ENCODE data around the gene REP15. TPM values are rescaled to one million over a fixed set of nuclear protein-coding genes. Genes with fewer than 3 reads are reported as not detected.

The REP15 gene
- total and polyA plus RNA-seq, 2 of the 8 experiments (the other 6 are each of a cell fraction or from before 2014, with no cell fraction given) = 0.06 to 0.73 TPM

GRCh38 chr12:27688671-27689070, 7.6 kb upstream of the REP15 start:
- no peaks in the 10 kb centered on the region for H3K27me3 ChIP-seq (replicated peaks in 1 of 4; ENCODE audit: control insufficient read depth in 3 of 4, extremely low read depth in 1 of 4, insufficient read depth in 3 of 4, low read length in 3 of 4)
- H3K4me2 ChIP-seq (ENCODE audit: insufficient read depth in 1 of 2, low read depth in 2 of 2, low read length in 2 of 2) = no peak overlapping the region
- no peak overlapping the region for H2BK120ac ChIP-seq (replicated peaks; ENCODE audit: low read depth, low read length)
- H3K79me1 ChIP-seq (ENCODE audit: low read depth, low read length) = no peaks in the 10 kb centered on the region
- H4K8ac ChIP-seq (ENCODE audit: extremely low read depth, insufficient read depth, low read length) = no peak overlapping the region
- H3K4ac ChIP-seq (replicated peaks; ENCODE audit: insufficient read length, low read depth, low read length) = no peak overlapping the region
- no peak overlapping the region for H3K23ac ChIP-seq (ENCODE audit: insufficient read length)
- no peak overlapping the region for H3K56ac ChIP-seq (replicated peaks; ENCODE audit: insufficient read length, low read depth, low read length)
- H2BK5ac ChIP-seq (ENCODE audit: low read depth, low read length) = no peak overlapping the region
- no peak overlapping the region for H3K27ac ChIP-seq (ENCODE audit: low read depth, low read length)
- no peak overlapping the region for H3K18ac ChIP-seq (ENCODE audit: extremely low read depth, low read length)
- WGBS, 2 experiments (ENCODE audit: extremely low coverage in 1 of 2, insufficient coverage in 1 of 2, insufficient read length in 1 of 2, insufficient replicate concordance in 2 of 2, low coverage in 1 of 2, low lambda C conversion rate in 2 of 2, missing lambda C conversion rate in 1 of 2) = 93% methylated on average over 3 of the region's 3 CpGs; no CpG with 5 or more reads in 1 of the 2 experiments
- H4K20me1 ChIP-seq (replicated peaks in 1 of 2; ENCODE audit: control insufficient read depth in 1 of 2, insufficient read depth in 2 of 2, low read length in 2 of 2) = peaks cover 0 to 2% of the 10 kb centered on the region in 2 experiments
- H3K23me2 ChIP-seq (ENCODE audit: low read depth, low read length) = no peaks in the 10 kb centered on the region
- H2AK5ac ChIP-seq (ENCODE audit: low read depth, low read length) = no peak overlapping the region
- no peak for DNase-seq (ENCODE audit: low read depth in 1 of 2, low spot score in 2 of 2)
- no peak overlapping the region for H2BK15ac ChIP-seq (ENCODE audit: low read length)
- H3K9me3 ChIP-seq (ENCODE audit: insufficient read depth in 2 of 2, low read depth in 1 of 2, low read length in 1 of 2) = no peaks in the 10 kb centered on the region
- H2BK20ac ChIP-seq (ENCODE audit: low read length) = no peak overlapping the region
- no peak overlapping the region for H3K4me3 ChIP-seq (ENCODE audit: extremely low read depth in 1 of 4, insufficient read depth in 2 of 4, low read depth in 3 of 4, low read length in 4 of 4)
- H3K9ac ChIP-seq (replicated peaks in 1 of 4; ENCODE audit: extremely low read depth in 1 of 4, low read depth in 3 of 4, low read length in 3 of 4) = no peak overlapping the region; a peak in 3 of 7 replicates
- H4K5ac ChIP-seq (ENCODE audit: insufficient read length, low read depth, low read length) = no peak overlapping the region
- no peak for FAIRE-seq
- ChIA-PET CTCF (ENCODE audit: partially characterized antibody) (interaction anchor here (0.9 to 2.0 kb wide), 3 partner anchors 14 to 272 kb away, joined by 3 to 5 read pairs (median 3); no protein-coding TSS in a partner anchor), POLR2A (ENCODE audit: partially characterized antibody) (no interaction called here)
- H3K14ac ChIP-seq (ENCODE audit: insufficient read length) = no peak overlapping the region
- no peaks in the 10 kb centered on the region for H3K79me2 ChIP-seq (ENCODE audit: control insufficient read depth in 1 of 2, insufficient read depth in 2 of 2, low read length in 2 of 2)
- no peaks in the 10 kb centered on the region for H3K4me1 ChIP-seq (replicated peaks in 1 of 4; ENCODE audit: control insufficient read depth in 3 of 4, insufficient read depth in 4 of 4, low read length in 3 of 4)
- no peak overlapping the region for H2BK12ac ChIP-seq (ENCODE audit: low read depth, low read length)
- no peak overlapping the region for H2AFZ ChIP-seq (ENCODE audit: low read length)
- peaks cover 0 to 6% (median 3%) of the 10 kb centered on the region in 4 experiments; a peak in 4 of 8 replicates for H3K36me3 ChIP-seq (ENCODE audit: control insufficient read depth in 2 of 4, insufficient read depth in 4 of 4, low read length in 3 of 4)
- no peak overlapping the region for H4K91ac ChIP-seq (replicated peaks; ENCODE audit: insufficient read length, low read length)
- TF ChIP-seq ATF3 (IDR thresholded peaks at IDR 0.05; ENCODE audit: insufficient read depth, low read depth, low read length) (no peak), EZH2 (IDR thresholded peaks at IDR 0.05; ENCODE audit: low read depth, low read length, severe bottlenecking) (no peak), POLR2AphosphoS5 (IDR thresholded peaks at IDR 0.05; ENCODE audit: low read depth, low read length) (no peak), SRF (IDR thresholded peaks at IDR 0.05; ENCODE audit: low read depth, low read length) (no peak)
